H9 (cell line): ENCODE results near the gene ENPP7. TPM values are rescaled to one million over a fixed set of nuclear protein-coding genes. Genes with fewer than 3 reads are reported as not detected.

ENCODE experiments used
- DNase-seq: peaks from one replicate; pipeline ENCODE4 v3.0.0-alpha.2; 2017
- H2AFZ ChIP-seq: one replicate; pipeline ENCODE4 v1.6.1; 2013; ENCODE audit warnings: mild to moderate bottlenecking, low read length, control low read depth, moderate library complexity
- H2AK5ac ChIP-seq: 2 replicates; pipeline ENCODE4 v1.6.1; 2013; ENCODE audit warnings: low read length, control low read depth, mixed read lengths; ENCODE audit not compliant: insufficient read length
- H2BK120ac ChIP-seq: one replicate; pipeline ENCODE4 v1.6.1; 2013; ENCODE audit warnings: low read depth, mild to moderate bottlenecking, low read length, control low read depth, inconsistent platforms; ENCODE audit not compliant: poor library complexity, severe bottlenecking
- H2BK12ac ChIP-seq: 2 replicates; pipeline ENCODE4 v1.6.1; 2013; ENCODE audit warnings: low read length, control low read depth, mixed read lengths, low read depth; ENCODE audit not compliant: insufficient read length
- H2BK15ac ChIP-seq: 2 replicates; pipeline ENCODE4 v1.6.1; 2013; ENCODE audit warnings: low read depth, low read length, control low read depth
- H2BK20ac ChIP-seq: one replicate; pipeline ENCODE4 v1.6.1; 2013; ENCODE audit warnings: low read depth, mild to moderate bottlenecking, low read length, control low read depth, inconsistent platforms; ENCODE audit not compliant: poor library complexity, severe bottlenecking
- H2BK5ac ChIP-seq: 2 replicates; pipeline ENCODE4 v1.6.1; 2013; ENCODE audit warnings: low read length, control low read depth, mixed read lengths; ENCODE audit not compliant: insufficient read length
- H3K14ac ChIP-seq: 2 replicates; pipeline ENCODE4 v1.6.1; 2013; ENCODE audit warnings: low read length, control low read depth; ENCODE audit not compliant: insufficient read depth
- H3K18ac ChIP-seq: 2 replicates; pipeline ENCODE4 v1.6.1; 2013; ENCODE audit warnings: low read depth, mild to moderate bottlenecking, mixed read lengths, low read length, control low read depth; ENCODE audit not compliant: insufficient read length
- H3K23ac ChIP-seq: 2 replicates; pipeline ENCODE4 v1.6.1; 2013; ENCODE audit warnings: low read length, control low read depth, mixed read lengths, low read depth; ENCODE audit not compliant: insufficient read length
- H3K23me2 ChIP-seq: 2 replicates; pipeline ENCODE4 v1.6.1; 2013; ENCODE audit warnings: low read depth, mild to moderate bottlenecking, mixed read lengths, low read length, control low read depth; ENCODE audit not compliant: insufficient read length, poor library complexity, severe bottlenecking
- H3K27ac ChIP-seq: 2 replicates; pipeline ENCODE4 v1.5.1; 2013; ENCODE audit warnings: low read length, control low read depth, mixed read lengths, low read depth; ENCODE audit not compliant: insufficient read length
- H3K27me3 ChIP-seq: 2 replicates; pipeline ENCODE4 v1.6.1; 2013; ENCODE audit warnings: low read length, control low read depth, inconsistent platforms; ENCODE audit not compliant: insufficient read depth
- H3K4ac ChIP-seq: 2 replicates; pipeline ENCODE4 v1.6.1; 2013; ENCODE audit warnings: low read depth, mild to moderate bottlenecking, control low read depth, inconsistent platforms, low read length, moderate library complexity
- H3K4me1 ChIP-seq: 2 replicates; pipeline ENCODE4 v1.6.1; 2013; ENCODE audit warnings: low read length, control low read depth, inconsistent platforms; ENCODE audit not compliant: insufficient read depth
- H3K4me2 ChIP-seq: 2 replicates; pipeline ENCODE4 v1.6.1; 2013; ENCODE audit warnings: low read length, control low read depth, mixed read lengths; ENCODE audit not compliant: insufficient read length, insufficient read depth
- H3K56ac ChIP-seq: 2 replicates; pipeline ENCODE4 v1.6.1; 2013; ENCODE audit warnings: low read depth, mild to moderate bottlenecking, mixed read lengths, low read length, control low read depth; ENCODE audit not compliant: insufficient read length
- H3K79me1 ChIP-seq: 2 replicates; pipeline ENCODE4 v1.6.1; 2013; ENCODE audit warnings: low read depth, mild to moderate bottlenecking, moderate library complexity, low read length, control low read depth, inconsistent platforms; ENCODE audit not compliant: insufficient read depth, poor library complexity, severe bottlenecking
- H3K79me2 ChIP-seq: 2 replicates; pipeline ENCODE4 v1.6.1; 2013; ENCODE audit warnings: low read length, control low read depth, inconsistent platforms; ENCODE audit not compliant: insufficient read depth
- H3K9ac ChIP-seq: 2 replicates; pipeline ENCODE4 v1.6.1; 2013; ENCODE audit warnings: low read length, control low read depth, mixed read lengths; ENCODE audit not compliant: insufficient read length; ENCODE audit errors: extremely low read depth
- H3K9me3 ChIP-seq: one replicate; pipeline ENCODE4 v1.6.1; 2013; ENCODE audit warnings: low read depth, low read length, inconsistent platforms; ENCODE audit not compliant: control insufficient read depth
- H3T11ph ChIP-seq: one replicate; pipeline ENCODE4 v1.6.1; 2013; ENCODE audit warnings: mild to moderate bottlenecking, low read length, control low read depth, inconsistent platforms
- H4K20me1 ChIP-seq: one replicate; pipeline ENCODE4 v1.6.1; 2013; ENCODE audit not compliant: control insufficient read depth, insufficient read length, insufficient read depth
- H4K5ac ChIP-seq: 2 replicates; pipeline ENCODE4 v1.6.1; 2013; ENCODE audit warnings: low read depth, mild to moderate bottlenecking, mixed read lengths, low read length, control low read depth; ENCODE audit not compliant: insufficient read length
- H4K8ac ChIP-seq: replicated peaks from 2 replicates; pipeline ENCODE4 v1.6.1; 2013; ENCODE audit warnings: low read length, control low read depth, mixed read lengths, low read depth; ENCODE audit not compliant: insufficient read length
- H4K91ac ChIP-seq: 2 replicates; pipeline ENCODE4 v1.6.1; 2013; ENCODE audit warnings: low read depth, mild to moderate bottlenecking, moderate library complexity, mixed read lengths, low read length, control low read depth; ENCODE audit not compliant: insufficient read length
- H3K27ac Mint-ChIP-seq, 3 experiments: 2 replicates in 2 of 3; 3 replicates in 1 of 3; pipeline ENCODE4 v1.8.0; 2020 to 2021; ENCODE audit warnings: mixed read lengths in 3 of 3, mild to moderate bottlenecking in 1 of 3, moderate library complexity in 1 of 3
- H3K27me3 Mint-ChIP-seq: 2 replicates; pipeline ENCODE4 v1.8.0; 2021; ENCODE audit warnings: low read depth, mild to moderate bottlenecking, moderate library complexity, mixed read lengths
- H3K36me3 Mint-ChIP-seq, 3 experiments: 2 replicates in 2 of 3; 3 replicates in 1 of 3; pipeline ENCODE4 v1.8.0; 2020 to 2021; ENCODE audit warnings: low read depth in 3 of 3, mixed read lengths in 3 of 3; ENCODE audit not compliant: insufficient read depth in 1 of 3
- H3K4me1 Mint-ChIP-seq, 2 experiments: 2 replicates each; pipeline ENCODE4 v1.8.0; 2020; ENCODE audit warnings: mixed read lengths in 2 of 2
- H3K4me3 Mint-ChIP-seq, 2 experiments: 2 replicates in 1 of 2; 3 replicates in 1 of 2; pipeline ENCODE4 v1.8.0; 2020 to 2021; ENCODE audit warnings: mild to moderate bottlenecking in 2 of 2, mixed read lengths in 2 of 2, moderate library complexity in 1 of 2
- H3K9me3 Mint-ChIP-seq, 2 experiments: 2 replicates in 1 of 2; 3 replicates in 1 of 2; pipeline ENCODE4 v1.8.0; 2020; ENCODE audit warnings: mild to moderate bottlenecking in 2 of 2, mixed read lengths in 2 of 2, moderate library complexity in 1 of 2
- CTCF ChIP-seq: fragments of 200-600 bp; sonication (generic); conservative IDR thresholded peaks from 3 replicates; pipeline ENCODE4 v1.8.0; 2021; ENCODE audit warnings: antibody characterized with exemption, mild to moderate bottlenecking
- WGBS: extraction: QIAGEN DNeasy Blood & Tissue Kit; methylation state at CpG from one replicate; pipeline ENCODE4 v1.1.7; 2013; ENCODE audit warnings: missing lambda C conversion rate, low lambda C conversion rate, mixed read lengths; ENCODE audit not compliant: insufficient read length; ENCODE audit errors: extremely low coverage; 5-methylcytosine and 5-hydroxymethylcytosine counted together
- total RNA-seq: library from RNA; stranded (reverse); gene quantifications from 2 replicates; pipeline ENCODE4 v1.2.1, GENCODE V29; 2021

Gene ENPP7
- total RNA-seq, 1 experiment from 2014 or later, result not detected

- Histone ChIP-seq H4K91ac (no peak overlapping the region), H3K79me1 (no peaks in the 10 kb centered on the region), H4K5ac (no peak overlapping the region), H2AK5ac (no peak overlapping the region), H2BK15ac (no peak overlapping the region), H3K23me2 (no peaks in the 10 kb centered on the region), H2BK12ac (no peak overlapping the region), H3K9ac (no peak overlapping the region), H2BK5ac (no peak overlapping the region), H3K9me3 (no peaks in the 10 kb centered on the region), H3T11ph (no peak overlapping the region), H2AFZ (no peak overlapping the region), H3K4me1 (peaks cover 8% of the 10 kb centered on the region; the same call in 1 of the 2 replicates), H3K27me3 (no peaks in the 10 kb centered on the region; the same call in 1 of the 2 replicates), H4K20me1 (no peaks in the 10 kb centered on the region), H3K79me2 (no peaks in the 10 kb centered on the region), H2BK120ac (no peak overlapping the region), H2BK20ac (no peak overlapping the region), H3K4ac (no peak overlapping the region), H3K14ac (no peak overlapping the region; the same call in 1 of the 2 replicates), H3K23ac (no peak overlapping the region), H3K4me2 (no peak overlapping the region), H4K8ac (no peak overlapping the region), H3K27ac (no peak overlapping the region), H3K18ac (no peak overlapping the region), H3K56ac (no peak overlapping the region)
- H3K4me3 Mint-ChIP-seq, result no peak overlapping the region
- H3K27ac Mint-ChIP-seq, result no peak overlapping the region
- no peak for DNase-seq
- no peaks in the 10 kb centered on the region; a peak in 1 of 5 replicates for H3K9me3 Mint-ChIP-seq
- no CpG with 5 or more reads among the region's 14 CpGs for WGBS
- H3K36me3 Mint-ChIP-seq, result no peaks in the 10 kb centered on the region; a peak in 1 of 7 replicates
- TF ChIP-seq CTCF, result no peak
- H3K27me3 Mint-ChIP-seq, result peaks cover 15% of the 10 kb centered on the region
- peaks cover 38 to 68% of the 10 kb centered on the region in 2 experiments for H3K4me1 Mint-ChIP-seq
Measured at GRCh38 chr17:79695293-79695790, 35.4 kb upstream of the ENPP7 start.
